ENCODE data around the gene KLK2.

DNA sequence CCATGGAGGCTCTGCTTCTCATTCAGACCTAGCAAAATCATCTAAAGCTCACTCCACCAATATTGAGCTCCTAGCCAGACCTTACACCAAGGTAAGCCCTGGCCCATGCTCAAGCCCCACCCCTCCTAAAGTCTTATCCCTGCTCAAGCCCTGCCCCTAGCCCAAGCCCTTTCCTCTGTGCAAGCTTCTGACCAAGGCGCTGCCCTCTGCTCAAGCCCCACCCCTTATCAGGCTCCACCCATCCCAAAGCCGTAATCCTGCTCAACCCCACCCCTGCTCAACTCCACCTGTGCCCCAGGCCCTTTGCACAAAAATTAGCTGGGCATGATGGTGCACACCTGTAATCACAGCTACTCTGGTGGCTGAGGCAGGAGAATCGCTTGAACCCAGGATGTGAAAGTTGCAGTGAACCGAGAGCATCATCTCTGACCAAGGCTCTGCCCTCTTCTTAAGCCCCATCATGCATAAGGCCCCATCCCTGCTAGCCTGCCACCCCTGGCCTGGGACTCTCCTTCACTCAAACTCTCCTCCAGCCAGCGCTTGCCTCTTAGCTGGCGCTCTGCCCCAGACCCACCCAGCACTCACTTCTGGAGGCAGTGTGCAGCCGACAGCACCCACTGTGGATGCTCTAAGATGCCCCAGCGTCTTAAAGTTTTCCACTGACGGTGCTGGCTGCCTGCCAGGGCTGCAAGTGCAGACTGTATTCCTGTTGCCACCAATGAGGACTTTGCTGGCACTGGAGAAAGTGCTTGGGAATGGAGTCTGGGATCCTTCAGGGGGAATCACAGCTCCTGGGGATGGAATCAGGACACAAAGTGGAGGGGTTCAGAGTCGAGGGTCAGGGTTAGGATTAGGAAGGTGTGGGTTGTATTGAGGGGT is 21.5 kb downstream of the KLK2 start:
- TF ChIP-seq, protein P1, sequence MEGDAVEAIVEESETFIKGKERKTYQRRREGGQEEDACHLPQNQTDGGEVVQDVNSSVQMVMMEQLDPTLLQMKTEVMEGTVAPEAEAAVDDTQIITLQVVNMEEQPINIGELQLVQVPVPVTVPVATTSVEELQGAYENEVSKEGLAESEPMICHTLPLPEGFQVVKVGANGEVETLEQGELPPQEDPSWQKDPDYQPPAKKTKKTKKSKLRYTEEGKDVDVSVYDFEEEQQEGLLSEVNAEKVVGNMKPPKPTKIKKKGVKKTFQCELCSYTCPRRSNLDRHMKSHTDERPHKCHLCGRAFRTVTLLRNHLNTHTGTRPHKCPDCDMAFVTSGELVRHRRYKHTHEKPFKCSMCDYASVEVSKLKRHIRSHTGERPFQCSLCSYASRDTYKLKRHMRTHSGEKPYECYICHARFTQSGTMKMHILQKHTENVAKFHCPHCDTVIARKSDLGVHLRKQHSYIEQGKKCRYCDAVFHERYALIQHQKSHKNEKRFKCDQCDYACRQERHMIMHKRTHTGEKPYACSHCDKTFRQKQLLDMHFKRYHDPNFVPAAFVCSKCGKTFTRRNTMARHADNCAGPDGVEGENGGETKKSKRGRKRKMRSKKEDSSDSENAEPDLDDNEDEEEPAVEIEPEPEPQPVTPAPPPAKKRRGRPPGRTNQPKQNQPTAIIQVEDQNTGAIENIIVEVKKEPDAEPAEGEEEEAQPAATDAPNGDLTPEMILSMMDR (IDR thresholded peaks at IDR 0.05) = no peak
- no peak for TF ChIP-seq POLR2A (IDR thresholded peaks at IDR 0.05)
- TF ChIP-seq POLR2AphosphoS5 (IDR thresholded peaks at IDR 0.05) = no peak

All from prostate gland (tissue), 2 donors.